Gastrocnemius medialis (tissue), 4 donors: Measurements from ENCODE around the gene SYNJ2. TPM values are rescaled to one million over a fixed set of nuclear protein-coding genes. Genes with fewer than 3 reads are reported as not detected.
A peak's percentile ranks its signal among the peaks of the same experiment; 100 is the strongest.

Experiments
- ATAC-seq, 2 donors: fragments of 150-250 bp; one replicate each; pipeline ENCODE4 v1.9.1; 2016
- DNase-seq, 2 donors: peaks; one replicate each; pipeline ENCODE4 v3.0.0-alpha.2; 2019
- H3K27ac ChIP-seq, 4 donors: fragments of 200-600 bp; sonication (generic); 1 replicate in 1 of 4; 2 replicates in 3 of 4; pipeline ENCODE4 v1.5.1; 2016 to 2018; ENCODE audit warnings: mild to moderate bottlenecking in 2 of 4, moderate library complexity in 1 of 4
- H3K27me3 ChIP-seq, 3 donors: fragments of 200-600 bp; sonication (generic) in 2 of 3; 1 replicate in 1 of 3; 2 replicates in 2 of 3; pipeline versions ENCODE4 v1.5.1 to v1.6.0; 2016 to 2019; ENCODE audit warnings: mild to moderate bottlenecking in 1 of 3, moderate library complexity in 1 of 3
- H3K36me3 ChIP-seq, 2 donors: fragments of 200-600 bp; sonication (generic) in 1 of 2; one replicate each; pipeline ENCODE4 v1.5.1; 2017 to 2018
- H3K4me1 ChIP-seq, 2 donors: fragments of 200-600 bp; sonication (generic) in 1 of 2; one replicate each; pipeline ENCODE4 v1.5.1; 2016 to 2017; ENCODE audit warnings: mild to moderate bottlenecking in 2 of 2
- H3K4me3 ChIP-seq, 4 donors: fragments of 200-600 bp; sonication (generic) in 3 of 4; 1 replicate in 1 of 4; 2 replicates in 3 of 4; pipeline ENCODE4 v1.5.1; 2016 to 2019; ENCODE audit warnings: mild to moderate bottlenecking in 2 of 4
- H3K9me3 ChIP-seq, 3 donors: fragments of 200-600 bp; sonication (generic) in 2 of 3; 1 replicate in 1 of 3; 2 replicates in 2 of 3; pipeline ENCODE4 v1.5.1; 2016 to 2019
- POLR2A ChIP-seq, 2 donors: fragments of 450-650 bp; IDR thresholded peaks; one replicate each; pipeline ENCODE4 v1.6.1; 2017; ENCODE audit warnings: antibody characterized with exemption in 2 of 2, mild to moderate bottlenecking in 2 of 2, moderate library complexity in 2 of 2
- in situ Hi-C, 4 donors: fragments of 200-750 bp; cut with MboI; loops; one replicate each; pipeline versions ENCODE4 v1.15.0 to v1.8.0; 2017; ENCODE audit warnings: low sequenced_read_pairs in 4 of 4
- intact Hi-C: fragments of 100-400 bp; cut with DNase I; formaldehyde crosslinking; loops from one replicate; pipeline ENCODE4 v1.15.1; 2023; ENCODE audit warnings: low total_unique reads
- total RNA-seq, 4 donors: library from RNA; depleted of rRNA; stranded (reverse); fragments of >200 nt; gene quantifications; one replicate each; pipeline versions ENCODE4 v1.1.0 to v1.2.3, GENCODE V29; 2016
- TF ChIP-seq, protein P1 (sequence below), 5 experiments: fragments of 450-650 bp in 3 of 5; fragments of 200-600 bp in 2 of 5; sonication (generic) in 2 of 5; IDR thresholded peaks in 4 of 5; conservative IDR thresholded peaks in 1 of 5; 1 replicate in 4 of 5; 2 replicates in 1 of 5; pipeline ENCODE4 v1.5.1; 2016 to 2019; ENCODE audit warnings: antibody characterized with exemption in 5 of 5, mild to moderate bottlenecking in 3 of 5, moderate library complexity in 3 of 5

The SYNJ2 gene
- total RNA-seq, 4 donors from 2014 or later = 3.9 to 17.0 (median 7.0) TPM

DNA sequence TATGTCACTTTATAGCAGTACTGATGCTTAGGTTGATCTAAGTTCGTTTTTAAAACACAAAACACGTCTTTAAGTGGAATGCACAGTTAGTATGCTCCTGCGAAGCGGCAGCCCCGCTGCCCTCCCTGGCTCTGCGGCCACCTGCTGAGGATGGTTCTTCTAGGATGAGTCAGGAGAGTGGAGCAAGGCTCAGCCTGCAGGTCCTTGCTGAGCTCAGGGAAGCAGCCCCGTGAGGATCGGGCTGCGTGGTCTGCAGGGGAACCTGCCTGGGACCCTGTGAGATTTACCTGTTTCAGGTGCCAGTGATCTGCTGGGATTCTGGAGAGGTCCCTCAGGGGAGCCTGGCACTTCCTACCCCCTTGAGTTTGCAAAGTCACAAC lies 57.5 kb downstream of the SYNJ2 start:
- H3K9me3 ChIP-seq = no peaks in the 10 kb centered on the region
- peak overlapping the region; percentile 15 to 99 (median 95) for H3K27ac ChIP-seq
- no peak overlapping the region for H3K4me3 ChIP-seq
- no peaks in the 10 kb centered on the region for H3K36me3 ChIP-seq
- DNase-seq (no peak), ATAC-seq (no peak)
- peaks cover 29 to 33% of the 10 kb centered on the region in 2 donors for H3K4me1 ChIP-seq
- intact Hi-C loops = no loop called here
- TF ChIP-seq POLR2A (IDR thresholded peaks at IDR 0.05) = no peak
- TF ChIP-seq, protein P1, sequence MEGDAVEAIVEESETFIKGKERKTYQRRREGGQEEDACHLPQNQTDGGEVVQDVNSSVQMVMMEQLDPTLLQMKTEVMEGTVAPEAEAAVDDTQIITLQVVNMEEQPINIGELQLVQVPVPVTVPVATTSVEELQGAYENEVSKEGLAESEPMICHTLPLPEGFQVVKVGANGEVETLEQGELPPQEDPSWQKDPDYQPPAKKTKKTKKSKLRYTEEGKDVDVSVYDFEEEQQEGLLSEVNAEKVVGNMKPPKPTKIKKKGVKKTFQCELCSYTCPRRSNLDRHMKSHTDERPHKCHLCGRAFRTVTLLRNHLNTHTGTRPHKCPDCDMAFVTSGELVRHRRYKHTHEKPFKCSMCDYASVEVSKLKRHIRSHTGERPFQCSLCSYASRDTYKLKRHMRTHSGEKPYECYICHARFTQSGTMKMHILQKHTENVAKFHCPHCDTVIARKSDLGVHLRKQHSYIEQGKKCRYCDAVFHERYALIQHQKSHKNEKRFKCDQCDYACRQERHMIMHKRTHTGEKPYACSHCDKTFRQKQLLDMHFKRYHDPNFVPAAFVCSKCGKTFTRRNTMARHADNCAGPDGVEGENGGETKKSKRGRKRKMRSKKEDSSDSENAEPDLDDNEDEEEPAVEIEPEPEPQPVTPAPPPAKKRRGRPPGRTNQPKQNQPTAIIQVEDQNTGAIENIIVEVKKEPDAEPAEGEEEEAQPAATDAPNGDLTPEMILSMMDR (IDR thresholded peaks at IDR 0.05 in 4 of 5, conservative IDR thresholded peaks at IDR 0.05 in 1 of 5) = no peak
- no peaks in the 10 kb centered on the region for H3K27me3 ChIP-seq
- in situ Hi-C loops = no loop called here

DNA sequence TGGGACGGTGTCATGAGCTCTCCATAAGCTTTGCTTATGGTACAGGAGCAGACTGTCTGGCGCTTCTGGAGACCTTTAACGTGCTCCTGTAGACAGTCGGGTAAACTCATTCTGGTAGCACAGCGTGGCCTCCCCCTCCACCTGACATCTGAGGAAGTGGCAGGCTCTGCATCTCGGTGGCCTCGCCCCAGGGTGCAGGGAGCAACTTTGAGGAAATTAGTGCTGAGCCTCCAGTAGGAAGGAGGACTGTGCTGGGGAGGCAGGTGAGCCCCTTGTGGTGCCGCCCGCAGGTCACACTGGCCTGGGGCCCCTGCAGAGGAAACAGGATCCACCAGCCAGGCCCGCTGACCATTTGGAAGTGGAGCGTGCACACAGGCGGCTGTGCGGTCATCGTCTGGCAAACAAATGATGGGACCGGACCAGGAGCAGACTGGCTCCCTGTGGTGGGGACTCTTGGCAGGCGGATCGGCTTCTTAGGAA lies 57.9 kb downstream of the SYNJ2 start:
- no peak for ATAC-seq
- intact Hi-C loops (loop anchor here (10.0 kb wide), 2 partner anchors 605 to 1085 kb away; partner anchors contain the start of gene DYNLT1), in situ Hi-C loops (no loop called here)
- Histone ChIP-seq H3K4me1 (peaks cover 33 to 37% of the 10 kb centered on the region in 2 donors), H3K27me3 (no peaks in the 10 kb centered on the region), H3K9me3 (no peaks in the 10 kb centered on the region), H3K27ac (peak overlapping the region; percentile 93 to 99 (median 96)), H3K36me3 (no peaks in the 10 kb centered on the region), H3K4me3 (no peak overlapping the region)
- TF ChIP-seq, protein P1 (IDR thresholded peaks at IDR 0.05 in 4 of 5, conservative IDR thresholded peaks at IDR 0.05 in 1 of 5) = no peak
- peak; percentile 12 to 36 for TF ChIP-seq POLR2A (IDR thresholded peaks at IDR 0.05)
- peak; percentile 62 to 69 for DNase-seq

DNA sequence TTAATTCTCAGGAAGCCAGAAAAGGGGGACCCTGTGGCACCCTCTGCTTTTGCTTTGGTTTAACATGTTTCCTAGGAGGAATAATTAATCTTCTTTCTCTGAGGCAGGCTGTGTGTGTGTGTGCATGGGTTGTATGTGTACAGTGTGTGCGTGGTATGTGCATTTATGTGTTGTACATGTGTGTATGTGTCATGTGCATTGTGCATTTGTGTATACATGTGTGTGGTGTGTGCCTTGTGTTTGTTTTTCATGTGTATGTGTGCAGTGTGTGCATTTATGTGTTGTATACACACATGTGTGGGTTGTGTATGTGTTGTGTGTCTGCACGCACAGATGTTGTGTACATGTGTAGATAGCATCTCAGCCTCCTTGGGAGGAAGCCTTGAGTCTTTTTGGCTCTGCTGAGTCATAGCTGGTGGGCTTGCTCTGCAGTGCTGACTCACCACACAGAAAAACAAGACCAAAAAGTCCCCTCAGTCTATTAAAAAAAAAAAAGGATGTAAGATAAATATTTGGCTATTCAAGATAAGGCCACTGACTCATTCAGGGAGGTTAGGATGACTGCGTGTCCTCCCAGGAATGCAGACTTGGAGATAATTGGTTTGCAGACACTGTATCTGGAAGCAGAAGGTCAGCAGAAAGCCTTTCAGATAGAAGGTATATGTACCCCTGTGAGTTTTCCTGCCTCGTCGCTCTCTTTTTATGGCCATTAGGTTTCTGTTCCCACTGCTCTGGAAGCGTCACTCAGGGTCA lies 58.6 kb downstream of the SYNJ2 start:
- intact Hi-C loops (loop anchor here (10.0 kb wide), 2 partner anchors 605 to 1085 kb away; partner anchors contain the start of gene DYNLT1), in situ Hi-C loops (no loop called here)
- ATAC-seq = no peak
- H3K27me3 ChIP-seq = no peaks in the 10 kb centered on the region
- peak in 1 of 2 donors; percentile 4 for TF ChIP-seq POLR2A (IDR thresholded peaks at IDR 0.05)
- TF ChIP-seq, protein P1 (IDR thresholded peaks at IDR 0.05 in 4 of 5, conservative IDR thresholded peaks at IDR 0.05 in 1 of 5) = no peak
- H3K36me3 ChIP-seq = no peaks in the 10 kb centered on the region
- peaks cover 38 to 39% of the 10 kb centered on the region in 2 donors for H3K4me1 ChIP-seq
- peak in 1 of 2 donors; percentile 8 for DNase-seq
- no peaks in the 10 kb centered on the region for H3K9me3 ChIP-seq
- H3K4me3 ChIP-seq = no peak overlapping the region
- peak overlapping the region; percentile 93 to 99 (median 96) for H3K27ac ChIP-seq

DNA sequence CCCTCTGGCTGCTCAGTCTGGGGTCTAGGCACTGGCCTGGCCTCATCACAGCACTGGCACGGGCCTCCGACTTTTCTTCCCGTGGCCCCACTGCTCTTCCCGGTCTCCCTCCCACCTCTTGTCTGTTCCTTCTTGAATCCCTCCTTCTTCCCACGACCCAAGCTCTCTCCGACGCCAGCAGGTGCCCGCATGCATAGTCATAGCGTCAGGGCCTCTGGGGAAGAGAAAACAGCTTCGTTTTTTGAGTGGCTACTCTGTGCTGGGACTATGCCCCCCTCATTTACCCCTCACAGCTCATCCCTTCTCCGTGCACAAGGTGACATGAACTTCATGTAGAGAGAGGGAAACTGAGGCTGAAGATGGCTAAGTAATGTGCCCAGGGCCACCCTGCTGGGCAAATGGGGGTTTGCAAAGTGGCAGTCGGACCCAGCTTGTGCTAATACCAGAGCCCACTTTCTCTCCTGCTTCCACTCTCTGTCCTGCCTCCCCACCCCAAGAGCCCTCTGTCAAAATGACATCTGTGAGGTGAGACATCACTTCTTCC lies 59.2 kb downstream of the SYNJ2 start:
- TF ChIP-seq POLR2A (IDR thresholded peaks at IDR 0.05) = no peak
- TF ChIP-seq, protein P1 (IDR thresholded peaks at IDR 0.05 in 4 of 5, conservative IDR thresholded peaks at IDR 0.05 in 1 of 5) = no peak
- Histone ChIP-seq H3K27me3 (no peaks in the 10 kb centered on the region), H3K9me3 (no peaks in the 10 kb centered on the region), H3K4me3 (no peak overlapping the region), H3K4me1 (peaks cover 43 to 45% of the 10 kb centered on the region in 2 donors), H3K27ac (peak overlapping the region; percentile 93 to 99 (median 96)), H3K36me3 (no peaks in the 10 kb centered on the region)
- ATAC-seq (no peak), DNase-seq (peak in 1 of 2 donors; percentile 9)
- in situ Hi-C loops = no loop called here
- intact Hi-C loops = loop anchor here (10.0 kb wide), 2 partner anchors 604 to 1084 kb away; partner anchors contain the start of gene DYNLT1
